HepG2 (cell line): ENCODE results near the gene VPREB3. TPM values are rescaled to one million over a fixed set of nuclear protein-coding genes. Genes with fewer than 3 reads are reported as not detected.

ENCODE experiments used
- HBP1 ChIP-seq: IDR thresholded peaks from 2 replicates; pipeline ENCODE4 v1.6.1; 2016; ENCODE audit warnings: low read depth, control low read depth
- MAX ChIP-seq: IDR thresholded peaks from 2 replicates; pipeline ENCODE4 v1.6.1; 2012; ENCODE audit warnings: inconsistent platforms
- RARG ChIP-seq: sonication (generic); formaldehyde crosslinking; IDR thresholded peaks from 2 replicates; pipeline ENCODE4 v1.4.0; 2020; ENCODE audit warnings: low read depth, mild to moderate bottlenecking, missing genetic modification reagents
- REXO4 ChIP-seq: sonication (generic); formaldehyde crosslinking; IDR thresholded peaks from 2 replicates; pipeline ENCODE4 v1.8.0; 2022; ENCODE audit warnings: missing genetic modification reagents, mild to moderate bottlenecking, borderline replicate concordance
- SALL2 ChIP-seq: sonication (generic); formaldehyde crosslinking; IDR thresholded peaks from 2 replicates; pipeline ENCODE4 v1.8.1; 2023; ENCODE audit warnings: mild to moderate bottlenecking, missing genetic modification reagents, inconsistent platforms
- SCMH1 ChIP-seq: sonication (generic); formaldehyde crosslinking; IDR thresholded peaks from 2 replicates; pipeline ENCODE4 v1.9.0; 2021; ENCODE audit warnings: missing genetic modification reagents, mild to moderate bottlenecking, borderline replicate concordance
- ZBTB20 ChIP-seq: sonication (generic); formaldehyde crosslinking; IDR thresholded peaks from 2 replicates; pipeline ENCODE4 v1.8.1; 2023; ENCODE audit warnings: missing genetic modification reagents, low read depth, mild to moderate bottlenecking, borderline replicate concordance
- ZBTB37 ChIP-seq: sonication (generic); formaldehyde crosslinking; IDR thresholded peaks from 2 replicates; pipeline ENCODE4 v1.4.0; 2020; ENCODE audit warnings: mild to moderate bottlenecking, missing genetic modification reagents
- ZBTB40 ChIP-seq, 2 experiments: fragments of 450-650 bp in 1 of 2; sonication (generic) in 1 of 2; formaldehyde crosslinking in 1 of 2; IDR thresholded peaks; 2 replicates each; pipeline versions ENCODE4 v1.6.1 to v1.8.0; 2016 to 2022; ENCODE audit warnings: antibody characterized with exemption in 1 of 2, mild to moderate bottlenecking in 1 of 2, missing genetic modification reagents in 1 of 2
- ZMYM3 ChIP-seq: sonication (generic); formaldehyde crosslinking; IDR thresholded peaks from 2 replicates; pipeline ENCODE4 v1.5.1; 2020; ENCODE audit warnings: mild to moderate bottlenecking, missing genetic modification reagents
- ZNF446 ChIP-seq: sonication (generic); formaldehyde crosslinking; IDR thresholded peaks from 2 replicates; pipeline ENCODE4 v1.5.0; 2020; ENCODE audit warnings: mild to moderate bottlenecking, missing genetic modification reagents
- ZNF510 ChIP-seq: sonication (generic); formaldehyde crosslinking; IDR thresholded peaks from 2 replicates; pipeline ENCODE4 v1.4.0; 2020; ENCODE audit warnings: low read depth, mild to moderate bottlenecking, missing genetic modification reagents
- ZNF780A ChIP-seq: sonication (generic); formaldehyde crosslinking; IDR thresholded peaks from 2 replicates; pipeline ENCODE4 v1.8.0; 2022; ENCODE audit warnings: mild to moderate bottlenecking, missing genetic modification reagents, moderate library complexity
- ZNF879 ChIP-seq: sonication (generic); formaldehyde crosslinking; IDR thresholded peaks from 2 replicates; pipeline ENCODE4 v1.8.1; 2023; ENCODE audit warnings: missing genetic modification reagents
- ZZZ3 ChIP-seq: sonication (generic); formaldehyde crosslinking; IDR thresholded peaks from 2 replicates; pipeline ENCODE4 v1.4.0; 2020; ENCODE audit warnings: missing genetic modification reagents, mild to moderate bottlenecking, borderline replicate concordance
- polyA plus RNA-seq, 8 experiments: library from polyadenylated mRNA; depleted of rRNA in 3 of 8; stranded (reverse) in 7 of 8; unstranded in 1 of 8; fragments of >200 nt; fragmentation: Illumina TruSeq in 4 of 8; extraction: Trizol in 4 of 8; gene quantifications; 2 replicates each; pipeline versions ENCODE4 v1.2.1 to v1.2.3, GENCODE V29; 2011 to 2016; ENCODE audit warnings: low read depth in 4 of 8, missing spikeins in 1 of 8, mixed read lengths in 1 of 8; ENCODE audit not compliant: insufficient read depth in 1 of 8
- total RNA-seq, 5 experiments: library from RNA; depleted of rRNA; stranded (reverse); fragments of >200 nt; fragmentation: Illumina TruSeq; extraction: Trizol; gene quantifications; 2 replicates each; pipeline ENCODE4 v1.2.3, GENCODE V29; 2016; ENCODE audit warnings: low read depth in 1 of 5

VPREB3 gene
- total and polyA plus RNA-seq, 2 of the 13 experiments (the other 11 are each of a cell fraction or from before 2014, with no cell fraction given) = 0.22 TPM; not detected in 1

- peak; percentile 79; the same call in 1 of the 2 replicates for TF ChIP-seq ZBTB20 (CRISPR knock-in tag)
- no peak for TF ChIP-seq ZNF446 (CRISPR knock-in tag)
- TF ChIP-seq ZBTB40 (IDR thresholded peaks at IDR 0.05) = no peak
- peak; percentile 65; the same call in 1 of the 2 replicates for TF ChIP-seq ZBTB40 (CRISPR knock-in tag; IDR thresholded peaks at IDR 0.05)
- TF ChIP-seq ZZZ3 = peak; percentile 44; the same call in 1 of the 2 replicates
- TF ChIP-seq ZNF780A (CRISPR knock-in tag) = peak; percentile 75; the same call in 1 of the 2 replicates
- no peak for TF ChIP-seq ZNF510 (CRISPR knock-in tag)
- TF ChIP-seq RARG (CRISPR knock-in tag) = no peak
- TF ChIP-seq MAX = peak; percentile 84; the same call in 1 of the 2 replicates
- no peak for TF ChIP-seq ZNF879 (CRISPR knock-in tag)
- TF ChIP-seq ZMYM3 (CRISPR knock-in tag) = peak; percentile 55; the same call in 1 of the 2 replicates
- 0 out of 2 replicates have a peak, but pooled peaks have one; percentile 27 for TF ChIP-seq REXO4 (CRISPR knock-in tag)
- TF ChIP-seq SALL2 (CRISPR knock-in tag) = 0 out of 2 replicates have a peak, but pooled peaks have one; percentile 89
- TF ChIP-seq HBP1 (CRISPR knock-in tag) = peak; percentile 62; the same call in 1 of the 2 replicates
- TF ChIP-seq SCMH1 (CRISPR knock-in tag) = no peak
- TF ChIP-seq ZBTB37 (CRISPR knock-in tag) = peak; percentile 66; the same call in 1 of the 2 replicates
Observed at GRCh38 chr22:23716811-23717801, 37.1 kb downstream of the VPREB3 start (continued).
